Stomach (tissue), 9 donors: ENCODE results near the gene CNGA2. TPM values are rescaled to one million over a fixed set of nuclear protein-coding genes. Genes with fewer than 3 reads are reported as not detected.

Experiments used
- DNase-seq, 2 donors: peaks; one replicate each; pipeline versions ENCODE4 v3.0.0 to v3.0.0-alpha.2; 2013 to 2019
- H3K27ac ChIP-seq, 5 donors: fragments of 200-600 bp in 4 of 5; sonication (generic) in 4 of 5; one replicate each; pipeline ENCODE4 v1.5.1; 2013 to 2019; ENCODE audit warnings: mild to moderate bottlenecking in 1 of 5, moderate library complexity in 1 of 5
- H3K27me3 ChIP-seq, 3 donors: fragments of 200-600 bp; sonication (generic); one replicate each; pipeline ENCODE4 v1.5.1; 2017 to 2019; ENCODE audit warnings: mixed run types in 1 of 3
- H3K36me3 ChIP-seq, 4 donors: fragments of 200-600 bp; sonication (generic); 1 replicate in 3 of 4; 2 replicates in 1 of 4; pipeline ENCODE4 v1.5.1; 2016 to 2019
- H3K4me1 ChIP-seq, 4 donors: fragments of 200-600 bp; sonication (generic); one replicate each; pipeline ENCODE4 v1.5.1; 2016 to 2019
- H3K4me3 ChIP-seq, 4 donors: fragments of 200-600 bp; sonication (generic) in 3 of 4; one replicate each; pipeline ENCODE4 v1.5.1; 2016 to 2019; ENCODE audit warnings: mild to moderate bottlenecking in 1 of 4
- H3K9me3 ChIP-seq, 4 donors: fragments of 200-600 bp; sonication (generic); one replicate each; pipeline ENCODE4 v1.5.1; 2016 to 2019
- CTCF ChIP-seq, 7 experiments: fragments of 450-650 bp in 4 of 7; fragments of 200-600 bp in 3 of 7; sonication (generic) in 3 of 7; IDR thresholded peaks; one replicate each; pipeline ENCODE4 v1.5.1; 2016 to 2019; ENCODE audit warnings: antibody characterized with exemption in 7 of 7, control low read depth in 2 of 7, mild to moderate bottlenecking in 1 of 7
- EP300 ChIP-seq: sonication (generic); formaldehyde crosslinking; IDR thresholded peaks from one replicate; pipeline ENCODE4 v1.6.1; 2017; ENCODE audit warnings: antibody characterized with exemption
- POLR2A ChIP-seq, 4 donors: fragments of 450-650 bp; IDR thresholded peaks; one replicate each; pipeline ENCODE4 v1.6.1; 2016; ENCODE audit warnings: antibody characterized with exemption in 4 of 4, control low read depth in 2 of 4, mild to moderate bottlenecking in 1 of 4, moderate library complexity in 1 of 4
- POLR2AphosphoS5 ChIP-seq, 3 donors: sonication (generic); formaldehyde crosslinking; IDR thresholded peaks; one replicate each; pipeline ENCODE4 v1.6.1; 2016; ENCODE audit warnings: antibody characterized with exemption in 3 of 3
- WGBS, 5 donors: extraction: QIAGEN DNeasy Blood & Tissue Kit in 3 of 5; methylation state at CpG; one replicate each; pipeline versions ENCODE4 v1.1.5 to v1.1.7; 2013 to 2018; 5-methylcytosine and 5-hydroxymethylcytosine counted together
- intact Hi-C: fragments of 100-400 bp; cut with DNase I; formaldehyde crosslinking; loops from one replicate; pipeline ENCODE4 v1.15.1; 2023; ENCODE audit warnings: low total_unique reads
- polyA plus RNA-seq, 3 donors: library from polyadenylated mRNA; stranded (reverse); fragments of 200-250 nt; gene quantifications; one replicate each; pipeline ENCODE4 v1.2.3, GENCODE V29; 2013
- total RNA-seq, 5 donors: library from RNA; depleted of rRNA; stranded (reverse); fragments of >200 nt; gene quantifications; one replicate each; pipeline versions ENCODE4 v1.1.0 to v1.2.3, GENCODE V29; 2014 to 2016
- donor health status: healthy with polysubstance abuse.
- donor health status: Bipolar disorder and iron deficiency.
- donor health status: healthy.

The CNGA2 gene
- total and polyA plus RNA-seq, 8 donors = not detected

GRCh38 chrX:151754641-151755215 lies 20.2 kb downstream of the CNGA2 start:
- H3K27me3 ChIP-seq = peaks cover 0 to 13% (median 0%) of the 10 kb centered on the region in 3 donors
- TF ChIP-seq POLR2A (IDR thresholded peaks at IDR 0.05) (no peak), CTCF (IDR thresholded peaks at IDR 0.05) (no peak), EP300 (no peak), POLR2AphosphoS5 (IDR thresholded peaks at IDR 0.05) (no peak)
- DNase-seq = no peak
- no peak overlapping the region for H3K4me3 ChIP-seq
- H3K4me1 ChIP-seq = peaks cover 0 to 8% (median 0%) of the 10 kb centered on the region in 4 donors
- H3K9me3 ChIP-seq = no peaks in the 10 kb centered on the region
- 73 to 79% (median 74%) methylated on average over 11 of the region's 11 CpGs for WGBS, 5 donors
- no peak overlapping the region for H3K27ac ChIP-seq
- H3K36me3 ChIP-seq = no peaks in the 10 kb centered on the region
- intact Hi-C loops = loop anchor here (10.0 kb wide), 1 partner anchor 880 kb away; the partner anchor contains the start of gene GABRQ

- intact Hi-C loops = loop anchor here (10.0 kb wide), 1 partner anchor 876 kb away; the partner anchor contains the start of gene GABRQ
- no peaks in the 10 kb centered on the region for H3K9me3 ChIP-seq
- H3K27ac ChIP-seq = no peak overlapping the region
- TF ChIP-seq POLR2AphosphoS5 (IDR thresholded peaks at IDR 0.05) = no peak
- no peak for TF ChIP-seq EP300
- TF ChIP-seq CTCF (IDR thresholded peaks at IDR 0.05) = no peak
- no peak for TF ChIP-seq POLR2A (IDR thresholded peaks at IDR 0.05)
- no peaks in the 10 kb centered on the region for H3K4me1 ChIP-seq
- H3K4me3 ChIP-seq = no peak overlapping the region
- H3K27me3 ChIP-seq = peaks cover 0 to 5% (median 0%) of the 10 kb centered on the region in 3 donors
- DNase-seq = no peak
- 77 to 88% (median 80%) methylated on average over 7 to 11 of the region's 11 CpGs for WGBS, 5 donors
- H3K36me3 ChIP-seq = no peaks in the 10 kb centered on the region
Observed at GRCh38 chrX:151759041-151759708, 24.6 kb downstream of the CNGA2 start.

- intact Hi-C loops = no loop called here
- DNase-seq = no peak
- Histone ChIP-seq H3K27ac (no peak overlapping the region), H3K27me3 (no peaks in the 10 kb centered on the region), H3K9me3 (no peaks in the 10 kb centered on the region), H3K4me3 (no peak overlapping the region), H3K4me1 (no peaks in the 10 kb centered on the region), H3K36me3 (no peaks in the 10 kb centered on the region)
- 34 to 57% (median 50%) methylated on average over 2 of the region's 2 CpGs for WGBS, 5 donors
- TF ChIP-seq EP300 (no peak), POLR2AphosphoS5 (IDR thresholded peaks at IDR 0.05) (no peak), CTCF (IDR thresholded peaks at IDR 0.05) (no peak), POLR2A (IDR thresholded peaks at IDR 0.05) (no peak)
Observed at GRCh38 chrX:151762802-151763201, 28.3 kb downstream of the CNGA2 start.

- 80 to 95% (median 91%) methylated on average over 8 of the region's 8 CpGs for WGBS, 5 donors
- no peaks in the 10 kb centered on the region for H3K36me3 ChIP-seq
- H3K27ac ChIP-seq = no peak overlapping the region
- intact Hi-C loops = no loop called here
- no peaks in the 10 kb centered on the region for H3K27me3 ChIP-seq
- H3K9me3 ChIP-seq = no peaks in the 10 kb centered on the region
- no peaks in the 10 kb centered on the region for H3K4me1 ChIP-seq
- H3K4me3 ChIP-seq = no peak overlapping the region
- TF ChIP-seq CTCF (IDR thresholded peaks at IDR 0.05) (no peak), POLR2AphosphoS5 (IDR thresholded peaks at IDR 0.05) (no peak), EP300 (no peak), POLR2A (IDR thresholded peaks at IDR 0.05) (no peak)
- DNase-seq = no peak
Observed at GRCh38 chrX:151763711-151764110, 29.2 kb downstream of the CNGA2 start.
